ENCODE results near the gene CFAP54.

DNA sequence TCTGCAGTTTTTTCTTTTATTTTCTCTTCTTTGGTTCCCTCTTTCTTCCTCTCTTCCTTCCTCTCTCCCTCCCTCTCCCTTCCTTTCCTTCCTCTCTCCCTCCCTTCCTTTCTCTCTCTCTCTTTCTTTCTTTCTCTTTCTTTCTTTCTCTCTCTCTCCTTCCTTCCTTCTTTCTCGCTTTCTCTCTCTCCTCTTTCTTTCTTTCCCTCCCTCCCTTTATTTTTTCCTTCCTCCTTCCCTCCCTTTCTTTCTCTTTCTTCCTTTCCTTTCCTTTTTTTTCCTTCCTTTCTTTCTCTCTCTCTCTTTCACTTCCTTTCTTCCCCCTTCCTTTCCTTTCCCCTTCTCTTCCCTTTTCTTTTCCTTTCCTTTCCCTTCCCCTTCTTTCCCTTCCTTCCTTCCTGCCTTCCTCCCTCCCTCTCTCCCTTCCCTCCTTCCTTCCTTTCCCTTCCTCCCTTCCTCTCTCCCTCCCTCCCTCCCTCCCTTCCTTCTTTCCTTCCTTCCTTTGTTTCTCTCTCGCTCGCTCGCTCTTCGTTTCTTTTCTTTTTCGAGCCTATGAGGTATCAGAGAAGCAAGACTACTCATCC, 13.7 kb downstream of the CFAP54 start:
- TF ChIP-seq, protein P1, sequence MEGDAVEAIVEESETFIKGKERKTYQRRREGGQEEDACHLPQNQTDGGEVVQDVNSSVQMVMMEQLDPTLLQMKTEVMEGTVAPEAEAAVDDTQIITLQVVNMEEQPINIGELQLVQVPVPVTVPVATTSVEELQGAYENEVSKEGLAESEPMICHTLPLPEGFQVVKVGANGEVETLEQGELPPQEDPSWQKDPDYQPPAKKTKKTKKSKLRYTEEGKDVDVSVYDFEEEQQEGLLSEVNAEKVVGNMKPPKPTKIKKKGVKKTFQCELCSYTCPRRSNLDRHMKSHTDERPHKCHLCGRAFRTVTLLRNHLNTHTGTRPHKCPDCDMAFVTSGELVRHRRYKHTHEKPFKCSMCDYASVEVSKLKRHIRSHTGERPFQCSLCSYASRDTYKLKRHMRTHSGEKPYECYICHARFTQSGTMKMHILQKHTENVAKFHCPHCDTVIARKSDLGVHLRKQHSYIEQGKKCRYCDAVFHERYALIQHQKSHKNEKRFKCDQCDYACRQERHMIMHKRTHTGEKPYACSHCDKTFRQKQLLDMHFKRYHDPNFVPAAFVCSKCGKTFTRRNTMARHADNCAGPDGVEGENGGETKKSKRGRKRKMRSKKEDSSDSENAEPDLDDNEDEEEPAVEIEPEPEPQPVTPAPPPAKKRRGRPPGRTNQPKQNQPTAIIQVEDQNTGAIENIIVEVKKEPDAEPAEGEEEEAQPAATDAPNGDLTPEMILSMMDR (conservative IDR thresholded peaks at IDR 0.05; ENCODE audit: low read depth, low read length) = no peak
- no peak for TF ChIP-seq EZH2 (IDR thresholded peaks at IDR 0.05; ENCODE audit: borderline replicate concordance, low read depth, low read length, poor library complexity, severe bottlenecking)

Measured in A673 (cell line).